Neural progenitor cell (in vitro differentiated cells): ENCODE measurements around the gene AURKB.

Source experiments
- EZH2 ChIP-seq: fragments of 200-600 bp; sonication (generic); IDR thresholded peaks from 2 replicates; pipeline ENCODE4 v1.6.1; 2017; ENCODE audit warnings: antibody characterized with exemption, mild to moderate bottlenecking, moderate library complexity
- EZH2phosphoT487 ChIP-seq: fragments of 200-600 bp; sonication (generic); IDR thresholded peaks from 2 replicates; pipeline ENCODE4 v1.6.1; 2017; ENCODE audit warnings: antibody characterized with exemption
- TF ChIP-seq, protein P1 (sequence below): fragments of 200-600 bp; sonication (generic); IDR thresholded peaks from 2 replicates; pipeline ENCODE4 v1.5.1; 2017; ENCODE audit warnings: antibody characterized with exemption, mild to moderate bottlenecking

DNA sequence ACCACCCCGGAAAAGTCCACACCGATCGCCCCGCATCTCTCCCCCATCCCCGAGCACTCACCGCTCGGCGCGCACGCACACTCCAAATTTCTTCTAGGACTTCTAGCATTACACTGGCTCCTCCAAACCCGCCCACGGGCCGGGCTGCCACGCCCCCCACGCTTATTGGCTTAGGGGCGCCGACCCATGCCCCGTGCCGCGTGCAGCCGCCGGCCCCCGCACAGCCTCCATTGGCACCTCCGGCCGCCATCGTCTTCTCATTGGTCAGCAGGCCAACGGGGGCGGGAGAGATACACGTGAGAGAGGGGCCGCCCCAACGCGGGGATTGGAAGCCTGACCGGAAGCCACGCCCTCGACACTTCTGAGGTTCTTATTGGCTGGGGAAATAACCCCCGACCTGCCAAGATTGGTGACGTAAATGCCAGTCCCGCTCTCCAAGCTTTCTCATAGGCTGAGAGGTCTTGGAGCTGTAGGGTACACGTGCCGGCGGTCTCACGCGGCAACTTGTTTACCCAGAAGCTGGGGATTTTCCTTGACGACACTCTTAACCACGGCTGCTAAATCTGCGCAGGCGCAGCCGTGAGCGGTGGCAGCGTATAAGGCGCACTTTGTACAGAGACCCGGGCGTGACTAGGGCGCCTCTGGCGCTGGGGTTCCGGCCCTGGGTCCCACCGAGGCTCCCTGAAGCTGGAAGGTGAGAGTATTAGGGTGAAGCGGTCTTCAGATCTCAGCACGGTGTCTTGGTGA lies 54.0 kb downstream of the AURKB start:
- TF ChIP-seq, protein P1, sequence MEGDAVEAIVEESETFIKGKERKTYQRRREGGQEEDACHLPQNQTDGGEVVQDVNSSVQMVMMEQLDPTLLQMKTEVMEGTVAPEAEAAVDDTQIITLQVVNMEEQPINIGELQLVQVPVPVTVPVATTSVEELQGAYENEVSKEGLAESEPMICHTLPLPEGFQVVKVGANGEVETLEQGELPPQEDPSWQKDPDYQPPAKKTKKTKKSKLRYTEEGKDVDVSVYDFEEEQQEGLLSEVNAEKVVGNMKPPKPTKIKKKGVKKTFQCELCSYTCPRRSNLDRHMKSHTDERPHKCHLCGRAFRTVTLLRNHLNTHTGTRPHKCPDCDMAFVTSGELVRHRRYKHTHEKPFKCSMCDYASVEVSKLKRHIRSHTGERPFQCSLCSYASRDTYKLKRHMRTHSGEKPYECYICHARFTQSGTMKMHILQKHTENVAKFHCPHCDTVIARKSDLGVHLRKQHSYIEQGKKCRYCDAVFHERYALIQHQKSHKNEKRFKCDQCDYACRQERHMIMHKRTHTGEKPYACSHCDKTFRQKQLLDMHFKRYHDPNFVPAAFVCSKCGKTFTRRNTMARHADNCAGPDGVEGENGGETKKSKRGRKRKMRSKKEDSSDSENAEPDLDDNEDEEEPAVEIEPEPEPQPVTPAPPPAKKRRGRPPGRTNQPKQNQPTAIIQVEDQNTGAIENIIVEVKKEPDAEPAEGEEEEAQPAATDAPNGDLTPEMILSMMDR, result peak; percentile 12
- TF ChIP-seq EZH2 (no peak), EZH2phosphoT487 (no peak)
